OCI-LY1 (cell line): ENCODE results near the gene GAS2L2.

ENCODE experiments used
- EZH2 ChIP-seq: fragments of 200-600 bp; sonication (generic), shearing (Covaris generic); IDR thresholded peaks from 2 replicates; pipeline ENCODE4 v1.8.0; 2017; ENCODE audit warnings: borderline replicate concordance, mixed run types, mild to moderate bottlenecking, antibody characterized with exemption, low read length, moderate library complexity, mixed read lengths
- TF ChIP-seq, protein P1 (sequence below): fragments of 200-600 bp; sonication (generic), shearing (Covaris generic); IDR thresholded peaks from 2 replicates; pipeline ENCODE4 v1.5.1; 2017; ENCODE audit warnings: mild to moderate bottlenecking, antibody characterized with exemption, low read length, moderate library complexity, mixed read lengths

GRCh38 chr17:35708149-35708548, 44.9 kb downstream of the GAS2L2 start:
- TF ChIP-seq, protein P1, sequence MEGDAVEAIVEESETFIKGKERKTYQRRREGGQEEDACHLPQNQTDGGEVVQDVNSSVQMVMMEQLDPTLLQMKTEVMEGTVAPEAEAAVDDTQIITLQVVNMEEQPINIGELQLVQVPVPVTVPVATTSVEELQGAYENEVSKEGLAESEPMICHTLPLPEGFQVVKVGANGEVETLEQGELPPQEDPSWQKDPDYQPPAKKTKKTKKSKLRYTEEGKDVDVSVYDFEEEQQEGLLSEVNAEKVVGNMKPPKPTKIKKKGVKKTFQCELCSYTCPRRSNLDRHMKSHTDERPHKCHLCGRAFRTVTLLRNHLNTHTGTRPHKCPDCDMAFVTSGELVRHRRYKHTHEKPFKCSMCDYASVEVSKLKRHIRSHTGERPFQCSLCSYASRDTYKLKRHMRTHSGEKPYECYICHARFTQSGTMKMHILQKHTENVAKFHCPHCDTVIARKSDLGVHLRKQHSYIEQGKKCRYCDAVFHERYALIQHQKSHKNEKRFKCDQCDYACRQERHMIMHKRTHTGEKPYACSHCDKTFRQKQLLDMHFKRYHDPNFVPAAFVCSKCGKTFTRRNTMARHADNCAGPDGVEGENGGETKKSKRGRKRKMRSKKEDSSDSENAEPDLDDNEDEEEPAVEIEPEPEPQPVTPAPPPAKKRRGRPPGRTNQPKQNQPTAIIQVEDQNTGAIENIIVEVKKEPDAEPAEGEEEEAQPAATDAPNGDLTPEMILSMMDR: no peak
- TF ChIP-seq EZH2: no peak
